HepG2 (cell line): Measurements from ENCODE around the gene CDYL2. TPM values are rescaled to one million over a fixed set of nuclear protein-coding genes. Genes with fewer than 3 reads are reported as not detected.
"Not testable (repeated sequence)": the region's sequence is repeated elsewhere in the genome, so short reads cannot be mapped to it uniquely, and the experiment has no call there.

Source experiments
- ATAC-seq: fragments of 200-7000 bp; cut with Tn5 transposase; 3 replicates; pipeline ENCODE4 v1.9.1; 2020; ENCODE audit warnings: mild to moderate bottlenecking, moderate library complexity
- BruUV-seq: library from RNA; stranded (reverse); fragments of 400-500 nt; replicated peaks from 2 replicates; lab custom pipeline; 2021; lab: Mats Ljungman, UMichigan
- CTCF ChIA-PET: fragments of 300-600 bp; formaldehyde crosslinking; extraction: SDS; loops from one replicate; lab custom pipeline; 2021; ENCODE audit warnings: low total read pairs, inconsistent platforms, low intra/inter-chr PET ratio; lab: Yijun Ruan, JAX
- POLR2A ChIA-PET: fragments of 350-600 bp; sonication (Branson Sonifier 250); formaldehyde crosslinking; loops from one replicate; lab custom pipeline; 2020; ENCODE audit warnings: antibody characterized with exemption, inconsistent platforms; lab: Yijun Ruan, JAX
- DNase-seq: peaks from one replicate; pipeline ENCODE4 v3.0.0-alpha.2; 2015; ENCODE audit warnings: low spot score
- FAIRE-seq: peaks from 3 replicates; lab custom pipeline; 2011; peaks lifted over from hg19 to GRCh38; lab: Jason Lieb, UNC
- H2AFZ ChIP-seq: one replicate; pipeline ENCODE4 v1.6.1; 2011; ENCODE audit warnings: low read length, inconsistent platforms
- H3K27ac ChIP-seq: fragments of 300-600 bp; 3 replicates; pipeline ENCODE4 v1.8.0; 2011; ENCODE audit warnings: mixed run types, mild to moderate bottlenecking, mixed read lengths, low read length, inconsistent platforms; ENCODE audit not compliant: insufficient read depth; ENCODE audit errors: extremely low read length
- H3K27me3 ChIP-seq, 2 experiments: fragments of 200-600 bp in 1 of 2; 2 replicates in 1 of 2; 3 replicates in 1 of 2; pipeline versions ENCODE4 v1.6.0 to v1.8.0; 2011; ENCODE audit warnings: low read length in 2 of 2, mild to moderate bottlenecking in 2 of 2, moderate library complexity in 2 of 2, inconsistent platforms in 1 of 2; ENCODE audit not compliant: insufficient read depth in 2 of 2, control insufficient read depth in 1 of 2
- H3K36me3 ChIP-seq, 2 experiments: fragments of 200-600 bp in 1 of 2; replicated peaks in 1 of 2; 2 replicates in 1 of 2; 3 replicates in 1 of 2; pipeline versions ENCODE4 v1.5.1 to v1.8.0; 2011; ENCODE audit warnings: low read length in 2 of 2, inconsistent platforms in 1 of 2; ENCODE audit not compliant: insufficient read depth in 2 of 2, control insufficient read depth in 1 of 2
- H3K4me1 ChIP-seq: 2 replicates; pipeline ENCODE4 v1.5.1; 2012; ENCODE audit warnings: low read length, inconsistent platforms; ENCODE audit not compliant: insufficient read depth
- H3K4me2 ChIP-seq: 2 replicates; pipeline ENCODE4 v1.6.0; 2011; ENCODE audit warnings: low read depth, low read length, inconsistent platforms
- H3K4me3 ChIP-seq, 3 experiments: fragments of 200-600 bp in 1 of 3; sonication (generic), shearing (Covaris generic) in 1 of 3; replicated peaks in 1 of 3; 2 replicates each; pipeline ENCODE4 v1.5.1; 2011 to 2016; ENCODE audit warnings: low read length in 3 of 3, inconsistent platforms in 2 of 3, low read depth in 2 of 3, mild to moderate bottlenecking in 2 of 3, control low read depth in 1 of 3, mixed read lengths in 1 of 3; ENCODE audit not compliant: insufficient read depth in 1 of 3
- H3K79me2 ChIP-seq: one replicate; pipeline ENCODE4 v1.6.1; 2011; ENCODE audit warnings: low read length, inconsistent platforms; ENCODE audit not compliant: insufficient read depth
- H3K9ac ChIP-seq: 2 replicates; pipeline ENCODE4 v1.6.0; 2011; ENCODE audit warnings: mild to moderate bottlenecking, low read depth, low read length, inconsistent platforms; ENCODE audit not compliant: insufficient read depth
- H3K9me3 ChIP-seq: 2 replicates; pipeline ENCODE4 v1.5.1; 2012; ENCODE audit warnings: mild to moderate bottlenecking, low read length
- H4K20me1 ChIP-seq: 2 replicates; pipeline ENCODE4 v1.6.0; 2011; ENCODE audit warnings: inconsistent platforms, mild to moderate bottlenecking, low read length, moderate library complexity; ENCODE audit not compliant: insufficient read depth
- EHMT2 ChIP-seq: fragments of 200-600 bp; sonication (generic); IDR thresholded peaks from 2 replicates; pipeline ENCODE4 v1.7.0; 2017; ENCODE audit warnings: antibody characterized with exemption, low read depth, low read length, borderline replicate concordance
- ISL2 ChIP-seq: sonication (generic); formaldehyde crosslinking; IDR thresholded peaks from 2 replicates; pipeline ENCODE4 v1.5.0; 2020; ENCODE audit warnings: missing genetic modification reagents
- SMYD3 ChIP-seq: sonication (generic); formaldehyde crosslinking; IDR thresholded peaks from 2 replicates; pipeline ENCODE4 v1.8.1; 2023; ENCODE audit warnings: mild to moderate bottlenecking, missing genetic modification reagents
- SNAPC5 ChIP-seq: sonication (generic); formaldehyde crosslinking; IDR thresholded peaks from 2 replicates; pipeline ENCODE4 v1.8.1; 2023; ENCODE audit warnings: mild to moderate bottlenecking, missing genetic modification reagents, borderline replicate concordance
- SYNCRIP ChIP-seq: fragments of 200-400 bp; formaldehyde crosslinking; IDR thresholded peaks from 2 replicates; pipeline ENCODE4 v1.6.1; 2018; ENCODE audit warnings: mild to moderate bottlenecking, low read depth, low read length; ENCODE audit not compliant: insufficient read depth
- ZBTB38 ChIP-seq: sonication (generic); formaldehyde crosslinking; IDR thresholded peaks from 2 replicates; pipeline ENCODE4 v1.5.1; 2020; ENCODE audit warnings: mild to moderate bottlenecking, missing genetic modification reagents
- ZEB1 ChIP-seq: IDR thresholded peaks from 2 replicates; pipeline ENCODE4 v1.6.1; 2012; ENCODE audit warnings: mild to moderate bottlenecking, low read depth, inconsistent platforms; ENCODE audit not compliant: insufficient replicate concordance
- ZMAT5 ChIP-seq: sonication (generic); formaldehyde crosslinking; IDR thresholded peaks from 2 replicates; pipeline ENCODE4 v1.5.0; 2020; ENCODE audit warnings: mild to moderate bottlenecking, low read depth, missing genetic modification reagents, borderline replicate concordance
- ZNF317 ChIP-seq: sonication (generic); formaldehyde crosslinking; IDR thresholded peaks from 2 replicates; pipeline ENCODE4 v1.5.0; 2020; ENCODE audit warnings: mild to moderate bottlenecking, missing genetic modification reagents
- ZNF574 ChIP-seq: sonication (generic); formaldehyde crosslinking; IDR thresholded peaks from 2 replicates; pipeline ENCODE4 v1.4.0; 2020; ENCODE audit warnings: missing genetic modification reagents
- ZSCAN30 ChIP-seq: sonication (generic); formaldehyde crosslinking; IDR thresholded peaks from 2 replicates; pipeline ENCODE4 v1.5.0; 2020; ENCODE audit warnings: mild to moderate bottlenecking, missing genetic modification reagents
- WGBS: methylation state at CpG from one replicate; pipeline ENCODE4 v1.1.6; 2017; ENCODE audit warnings: low lambda C conversion rate; 5-methylcytosine and 5-hydroxymethylcytosine counted together
- in situ Hi-C: cut with HindIII; loops from 2 replicates; pipeline ENCODE4 v1.10.0; 2017; ENCODE audit warnings: low pct_unique_long_range_greater_than_20kb; ENCODE audit not compliant: extremely low pct_ligation_motif_present
- intact Hi-C: fragments of 100-400 bp; cut with micrococcal nuclease; formaldehyde crosslinking; loops from one replicate; pipeline ENCODE4 v1.10.0; 2022; ENCODE audit not compliant: unreplicated experiment
- polyA plus RNA-seq, 8 experiments: library from polyadenylated mRNA; depleted of rRNA in 3 of 8; stranded (reverse) in 7 of 8; unstranded in 1 of 8; fragments of >200 nt; fragmentation: Illumina TruSeq in 4 of 8; extraction: Trizol in 4 of 8; gene quantifications; 2 replicates each; pipeline versions ENCODE4 v1.2.1 to v1.2.3, GENCODE V29; 2011 to 2016; ENCODE audit warnings: low read depth in 4 of 8, missing spikeins in 1 of 8, mixed read lengths in 1 of 8; ENCODE audit not compliant: insufficient read depth in 1 of 8
- total RNA-seq, 5 experiments: library from RNA; depleted of rRNA; stranded (reverse); fragments of >200 nt; fragmentation: Illumina TruSeq; extraction: Trizol; gene quantifications; 2 replicates each; pipeline ENCODE4 v1.2.3, GENCODE V29; 2016; ENCODE audit warnings: low read depth in 1 of 5

The CDYL2 gene
- total and polyA plus RNA-seq, 2 of the 13 experiments (the other 11 are each of a cell fraction or from before 2014, with no cell fraction given) = 0.07 to 0.35 TPM

- TF ChIP-seq ZMAT5 (no peak), SMYD3 (CRISPR knock-in tag) (no peak), SNAPC5 (no peak), ZBTB38 (CRISPR knock-in tag) (no peak), ZEB1 (no peak), EHMT2 (no peak)
- TF ChIP-seq, all 625 proteins: peak for 0
Measured at GRCh38 chr16:80652441-80652840, 152.0 kb downstream of the CDYL2 start (continued).

- POLR2A ChIA-PET, intact Hi-C loops, H3K4me1 ChIP-seq, H3K4me3 ChIP-seq, H3K36me3 ChIP-seq, ATAC-seq, H2AFZ ChIP-seq, H3K9ac ChIP-seq, H3K27ac ChIP-seq, H3K9me3 ChIP-seq, CTCF ChIA-PET, H3K79me2 ChIP-seq, H3K4me2 ChIP-seq, in situ Hi-C loops, FAIRE-seq, H4K20me1 ChIP-seq, H3K27me3 ChIP-seq, BruUV-seq, DNase-seq: not testable (repeated sequence)
- 70% methylated on average over 1 of the region's 1 CpG for WGBS
Measured at GRCh38 chr16:80650281-80650680, 154.1 kb downstream of the CDYL2 start.

- H4K20me1 ChIP-seq = no peaks in the 10 kb centered on the region
- H3K79me2 ChIP-seq = no peaks in the 10 kb centered on the region
- no peak for ATAC-seq
- H3K36me3 ChIP-seq = no peaks in the 10 kb centered on the region
- FAIRE-seq = no peak
- H3K4me2 ChIP-seq = no peak overlapping the region
- H3K9me3 ChIP-seq = no peaks in the 10 kb centered on the region
- CTCF ChIA-PET = no interaction called here
- H3K4me1 ChIP-seq = no peaks in the 10 kb centered on the region
- H2AFZ ChIP-seq = no peak overlapping the region
- no peak overlapping the region for H3K4me3 ChIP-seq
- in situ Hi-C loops (no loop called here), intact Hi-C loops (no loop called here)
- TF ChIP-seq ZSCAN30 (CRISPR knock-in tag) (no peak), SYNCRIP (no peak), ZNF574 (no peak), ISL2 (CRISPR knock-in tag) (no peak), ZNF317 (CRISPR knock-in tag) (no peak)
- no peak overlapping the region for H3K27ac ChIP-seq
- WGBS = 2% methylated on average over 3 of the region's 3 CpGs
- no peak overlapping the region for H3K9ac ChIP-seq
- POLR2A ChIA-PET = no interaction called here
- no TSS peak for BruUV-seq
- no peaks in the 10 kb centered on the region for H3K27me3 ChIP-seq
- DNase-seq = no peak
Measured at GRCh38 chr16:80640316-80640715, 164.1 kb downstream of the CDYL2 start.
